Body of pancreas (tissue), 4 donors: ENCODE data around the gene SLC12A5.

Source experiments
- POLR2A ChIP-seq, 3 donors: fragments of 450-650 bp; IDR thresholded peaks; one replicate each; pipeline ENCODE4 v1.6.1; 2016; ENCODE audit warnings: antibody characterized with exemption in 3 of 3, mild to moderate bottlenecking in 2 of 3
- TF ChIP-seq, protein P1 (sequence below), 7 experiments: fragments of 450-650 bp in 4 of 7; fragments of 200-600 bp in 3 of 7; sonication (generic) in 3 of 7; IDR thresholded peaks; one replicate each; pipeline ENCODE4 v1.5.1; 2016 to 2019; ENCODE audit warnings: antibody characterized with exemption in 7 of 7

DNA sequence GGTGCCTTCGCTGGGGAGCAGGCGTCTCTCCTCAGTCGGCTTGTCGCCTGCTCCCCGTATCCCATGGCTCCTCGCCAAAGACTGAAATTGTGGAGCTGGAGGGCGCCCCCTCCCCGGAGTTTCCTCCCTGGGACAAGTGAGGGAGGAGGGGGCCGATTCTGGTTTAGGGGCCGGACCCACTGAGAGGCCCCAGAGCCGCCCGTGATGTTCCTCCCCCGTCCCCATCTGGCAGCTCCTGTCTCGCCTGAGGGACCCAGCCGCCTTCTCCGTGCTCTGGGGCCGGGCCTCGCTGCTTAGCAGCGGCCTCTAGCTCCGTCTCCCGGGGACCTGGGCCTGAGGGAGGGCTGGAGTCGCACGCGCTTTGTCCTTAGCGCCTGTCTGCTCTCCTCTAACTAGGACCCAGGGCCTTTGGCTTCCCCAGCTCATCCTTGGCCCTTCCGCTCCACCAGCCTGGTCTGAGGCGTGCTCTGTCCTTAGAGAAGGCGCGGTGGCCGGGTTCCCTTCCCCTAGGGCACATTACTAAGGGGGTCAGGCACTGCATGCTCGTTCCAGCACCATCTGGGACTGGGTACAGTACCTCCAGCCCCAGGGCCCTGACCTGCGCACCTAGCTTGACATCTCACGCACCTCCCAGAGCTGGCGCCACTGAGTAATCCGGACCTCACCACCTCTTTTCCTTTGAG is 29.7 kb downstream of the SLC12A5 start:
- TF ChIP-seq POLR2A (IDR thresholded peaks at IDR 0.05) = no peak
- TF ChIP-seq, protein P1, sequence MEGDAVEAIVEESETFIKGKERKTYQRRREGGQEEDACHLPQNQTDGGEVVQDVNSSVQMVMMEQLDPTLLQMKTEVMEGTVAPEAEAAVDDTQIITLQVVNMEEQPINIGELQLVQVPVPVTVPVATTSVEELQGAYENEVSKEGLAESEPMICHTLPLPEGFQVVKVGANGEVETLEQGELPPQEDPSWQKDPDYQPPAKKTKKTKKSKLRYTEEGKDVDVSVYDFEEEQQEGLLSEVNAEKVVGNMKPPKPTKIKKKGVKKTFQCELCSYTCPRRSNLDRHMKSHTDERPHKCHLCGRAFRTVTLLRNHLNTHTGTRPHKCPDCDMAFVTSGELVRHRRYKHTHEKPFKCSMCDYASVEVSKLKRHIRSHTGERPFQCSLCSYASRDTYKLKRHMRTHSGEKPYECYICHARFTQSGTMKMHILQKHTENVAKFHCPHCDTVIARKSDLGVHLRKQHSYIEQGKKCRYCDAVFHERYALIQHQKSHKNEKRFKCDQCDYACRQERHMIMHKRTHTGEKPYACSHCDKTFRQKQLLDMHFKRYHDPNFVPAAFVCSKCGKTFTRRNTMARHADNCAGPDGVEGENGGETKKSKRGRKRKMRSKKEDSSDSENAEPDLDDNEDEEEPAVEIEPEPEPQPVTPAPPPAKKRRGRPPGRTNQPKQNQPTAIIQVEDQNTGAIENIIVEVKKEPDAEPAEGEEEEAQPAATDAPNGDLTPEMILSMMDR (IDR thresholded peaks at IDR 0.05) = no peak
